HEK293 (cell line): Measurements from ENCODE around the gene LRRN2.

Experiments used
- CTCF ChIA-PET: fragments of 350-600 bp; formaldehyde crosslinking; extraction: SDS; loops from one replicate; lab custom pipeline; 2021; ENCODE audit warnings: antibody characterized with exemption; lab: Yijun Ruan, JAX
- POLR2A ChIA-PET: fragments of 300-600 bp; formaldehyde crosslinking; extraction: SDS; loops from one replicate; lab custom pipeline; 2020; ENCODE audit warnings: antibody characterized with exemption, inconsistent platforms; lab: Yijun Ruan, JAX
- H3K27ac ChIP-seq: fragments of 200-500 bp; sonication (Bioruptor generic); 2 replicates; pipeline ENCODE4 v1.5.1; 2014; ENCODE audit warnings: low read depth, low read length, control low read depth, inconsistent platforms; ENCODE audit errors: extremely low read depth
- H3K36me3 ChIP-seq, 2 experiments: fragments of 200-500 bp in 1 of 2; sonication (Bioruptor generic) in 1 of 2; 1 replicate in 1 of 2; 2 replicates in 1 of 2; pipeline ENCODE4 v1.5.1; 2014 to 2017; ENCODE audit warnings: inconsistent platforms in 2 of 2, low read length in 2 of 2; ENCODE audit not compliant: control insufficient read depth in 2 of 2, insufficient read depth in 1 of 2
- H3K4me1 ChIP-seq: fragments of 200-500 bp; sonication (Bioruptor generic); 2 replicates; pipeline ENCODE4 v1.5.1; 2014; ENCODE audit warnings: mild to moderate bottlenecking, low read length, inconsistent platforms; ENCODE audit not compliant: control insufficient read depth, insufficient read depth
- H3K4me3 ChIP-seq: 2 replicates; pipeline ENCODE4 v1.5.1; 2011; ENCODE audit warnings: low read depth, mild to moderate bottlenecking, control low read depth, low read length, moderate library complexity
- H3K9me3 ChIP-seq: fragments of 200-500 bp; sonication (Bioruptor generic); 2 replicates; pipeline ENCODE4 v1.5.1; 2014; ENCODE audit warnings: low read depth, low read length, inconsistent platforms; ENCODE audit not compliant: control insufficient read depth, insufficient read depth
- GLIS2 ChIP-seq: fragments of 450-650 bp; formaldehyde crosslinking; IDR thresholded peaks from 2 replicates; pipeline ENCODE4 v1.5.1; 2016; ENCODE audit warnings: missing biosample characterization, missing genetic modification characterization
- KLF7 ChIP-seq: fragments of 450-650 bp; formaldehyde crosslinking; IDR thresholded peaks from 2 replicates; pipeline ENCODE4 v1.5.1; 2016; ENCODE audit warnings: missing biosample characterization, missing genetic modification characterization, borderline replicate concordance
- MEIS1 ChIP-seq: sonication (generic); formaldehyde crosslinking; IDR thresholded peaks from 2 replicates; pipeline ENCODE4 v1.8.1; 2022; ENCODE audit warnings: missing genetic modification reagents, mild to moderate bottlenecking, borderline replicate concordance
- OSR2 ChIP-seq: fragments of 450-650 bp; formaldehyde crosslinking; IDR thresholded peaks from 2 replicates; pipeline ENCODE4 v1.5.1; 2016; ENCODE audit warnings: missing biosample characterization, missing genetic modification characterization
- PBX3 ChIP-seq: sonication (generic); formaldehyde crosslinking; IDR thresholded peaks from 2 replicates; pipeline ENCODE4 v1.8.1; 2022; ENCODE audit warnings: mild to moderate bottlenecking, moderate library complexity, missing genetic modification reagents
- SCRT1 ChIP-seq: fragments of 450-650 bp; formaldehyde crosslinking; IDR thresholded peaks from 2 replicates; pipeline ENCODE4 v1.5.1; 2016; ENCODE audit warnings: missing biosample characterization, missing genetic modification characterization, borderline replicate concordance
- SP2 ChIP-seq: fragments of 450-650 bp; formaldehyde crosslinking; IDR thresholded peaks from 2 replicates; pipeline ENCODE4 v1.5.1; 2016; ENCODE audit warnings: missing biosample characterization, missing genetic modification characterization
- ZEB2 ChIP-seq: fragments of 450-650 bp; formaldehyde crosslinking; IDR thresholded peaks from 2 replicates; pipeline ENCODE4 v1.5.1; 2016; ENCODE audit warnings: missing biosample characterization, missing genetic modification characterization
- ZNF140 ChIP-seq: fragments of 450-650 bp; formaldehyde crosslinking; IDR thresholded peaks from 2 replicates; pipeline ENCODE4 v1.5.1; 2016; ENCODE audit warnings: missing biosample characterization, missing genetic modification characterization
- ZNF184 ChIP-seq: fragments of 450-650 bp; IDR thresholded peaks from 2 replicates; pipeline ENCODE4 v1.5.1; 2018; ENCODE audit warnings: missing biosample characterization, mild to moderate bottlenecking, missing genetic modification characterization
- ZNF221 ChIP-seq: fragments of 450-650 bp; formaldehyde crosslinking; IDR thresholded peaks from 2 replicates; pipeline ENCODE4 v1.5.1; 2017; ENCODE audit warnings: missing biosample characterization, missing genetic modification characterization, borderline replicate concordance
- ZNF274 ChIP-seq, 2 experiments: fragments of 200-500 bp in 1 of 2; fragments of 450-650 bp in 1 of 2; sonication (Bioruptor generic) in 1 of 2; formaldehyde crosslinking in 1 of 2; IDR thresholded peaks; 2 replicates each; pipeline versions ENCODE4 v1.5.1 to v1.6.1; 2014 to 2016; ENCODE audit warnings: borderline replicate concordance in 1 of 2, inconsistent platforms in 1 of 2, low read length in 1 of 2, missing biosample characterization in 1 of 2, missing genetic modification characterization in 1 of 2
- ZNF292 ChIP-seq: fragments of 450-650 bp; formaldehyde crosslinking; IDR thresholded peaks from 2 replicates; pipeline ENCODE4 v1.5.1; 2016; ENCODE audit warnings: low read depth, missing biosample characterization, missing genetic modification characterization, borderline replicate concordance
- ZNF501 ChIP-seq: fragments of 450-650 bp; formaldehyde crosslinking; IDR thresholded peaks from 2 replicates; pipeline ENCODE4 v1.5.1; 2016; ENCODE audit warnings: missing biosample characterization, missing genetic modification characterization
- ZNF580 ChIP-seq: fragments of 450-650 bp; formaldehyde crosslinking; IDR thresholded peaks from 2 replicates; pipeline ENCODE4 v1.5.1; 2016; ENCODE audit warnings: missing biosample characterization, missing genetic modification characterization
- ZNF610 ChIP-seq: fragments of 450-650 bp; formaldehyde crosslinking; IDR thresholded peaks from 2 replicates; pipeline ENCODE4 v1.5.1; 2016; ENCODE audit warnings: missing biosample characterization, missing genetic modification characterization, borderline replicate concordance
- ZNF621 ChIP-seq: fragments of 450-650 bp; formaldehyde crosslinking; IDR thresholded peaks from 2 replicates; pipeline ENCODE4 v1.5.1; 2017; ENCODE audit warnings: missing biosample characterization, missing genetic modification characterization
- ZNF623 ChIP-seq: fragments of 450-650 bp; formaldehyde crosslinking; IDR thresholded peaks from 2 replicates; pipeline ENCODE4 v1.5.1; 2016; ENCODE audit warnings: missing biosample characterization, missing genetic modification characterization
- ZNF704 ChIP-seq: fragments of 450-650 bp; formaldehyde crosslinking; IDR thresholded peaks from 2 replicates; pipeline ENCODE4 v1.5.1; 2016; ENCODE audit warnings: missing biosample characterization, missing genetic modification characterization
- ZNF777 ChIP-seq: fragments of 450-650 bp; formaldehyde crosslinking; IDR thresholded peaks from 2 replicates; pipeline ENCODE4 v1.5.1; 2017; ENCODE audit warnings: missing biosample characterization, missing genetic modification characterization, borderline replicate concordance
- ZSCAN18 ChIP-seq: fragments of 450-650 bp; formaldehyde crosslinking; IDR thresholded peaks from 2 replicates; pipeline ENCODE4 v1.5.1; 2016; ENCODE audit warnings: missing biosample characterization, missing genetic modification characterization
- ZSCAN30 ChIP-seq: fragments of 450-650 bp; IDR thresholded peaks from 2 replicates; pipeline ENCODE4 v1.5.1; 2018; ENCODE audit warnings: missing biosample characterization, mild to moderate bottlenecking, missing genetic modification characterization, moderate library complexity
- TF ChIP-seq, protein P1 (sequence below): fragments of 450-650 bp; formaldehyde crosslinking; IDR thresholded peaks from 2 replicates; pipeline ENCODE4 v1.5.1; 2016; ENCODE audit warnings: missing biosample characterization, missing genetic modification characterization

Gene LRRN2

GRCh38 chr1:204605791-204606190 is 79.7 kb downstream of the LRRN2 start (continued):
- TF ChIP-seq ZNF704 = no peak
- no peak for TF ChIP-seq ZNF623 (tag by site-specific recombination)
- TF ChIP-seq, protein P1, sequence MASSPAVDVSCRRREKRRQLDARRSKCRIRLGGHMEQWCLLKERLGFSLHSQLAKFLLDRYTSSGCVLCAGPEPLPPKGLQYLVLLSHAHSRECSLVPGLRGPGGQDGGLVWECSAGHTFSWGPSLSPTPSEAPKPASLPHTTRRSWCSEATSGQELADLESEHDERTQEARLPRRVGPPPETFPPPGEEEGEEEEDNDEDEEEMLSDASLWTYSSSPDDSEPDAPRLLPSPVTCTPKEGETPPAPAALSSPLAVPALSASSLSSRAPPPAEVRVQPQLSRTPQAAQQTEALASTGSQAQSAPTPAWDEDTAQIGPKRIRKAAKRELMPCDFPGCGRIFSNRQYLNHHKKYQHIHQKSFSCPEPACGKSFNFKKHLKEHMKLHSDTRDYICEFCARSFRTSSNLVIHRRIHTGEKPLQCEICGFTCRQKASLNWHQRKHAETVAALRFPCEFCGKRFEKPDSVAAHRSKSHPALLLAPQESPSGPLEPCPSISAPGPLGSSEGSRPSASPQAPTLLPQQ (tag by site-specific recombination) = no peak

- TF ChIP-seq ZNF610 (no peak), ZNF274 (IDR thresholded peaks at IDR 0.05; ENCODE audit: low read length) (no peak), ZNF274 (tag by site-specific recombination; IDR thresholded peaks at IDR 0.05; ENCODE audit: borderline replicate concordance) (no peak), ZSCAN30 (no peak), ZSCAN18 (tag by site-specific recombination) (no peak), ZNF501 (tag by site-specific recombination) (no peak), GLIS2 (tag by site-specific recombination) (no peak), MEIS1 (CRISPR knock-in tag) (no peak), ZNF140 (no peak), SCRT1 (no peak), ZNF221 (tag by site-specific recombination) (no peak), PBX3 (CRISPR knock-in tag) (no peak), KLF7 (tag by site-specific recombination) (no peak), OSR2 (tag by site-specific recombination) (no peak), ZNF621 (no peak), ZNF580 (tag by site-specific recombination) (no peak), ZNF777 (tag by site-specific recombination) (no peak), SP2 (tag by site-specific recombination) (no peak), ZNF184 (no peak), ZNF292 (tag by site-specific recombination) (no peak), ZEB2 (no peak)
- Histone ChIP-seq H3K27ac (no peak overlapping the region), H3K4me3 (no peak overlapping the region), H3K9me3 (no peaks in the 10 kb centered on the region), H3K36me3 (no peaks in the 10 kb centered on the region), H3K4me1 (no peaks in the 10 kb centered on the region)
- POLR2A ChIA-PET = no interaction called here
- CTCF ChIA-PET = interaction anchor here (0.6 kb wide), 1 partner anchor 48 kb away, joined by 4 read pairs; no protein-coding TSS in a partner anchor
Observed at GRCh38 chr1:204602871-204603542, 82.5 kb downstream of the LRRN2 start.
